GM19238 (cell line): Measurements from ENCODE around the gene TMX2.
A peak's percentile ranks its signal among the peaks of the same experiment; 100 is the strongest.
"Not testable (repeated sequence)": the region's sequence is repeated elsewhere in the genome, so short reads cannot be mapped to it uniquely, and the experiment has no call there.

Experiments used
- DNase-seq: peaks from one replicate; pipeline ENCODE4 v3.0.0; 2011; ENCODE audit warnings: low spot score; ENCODE audit not compliant: insufficient read length

Gene TMX2

GRCh38 chr11:57712256-57713150 lies at the start of gene TMX2:
TSS of gene TMX2 (plus strand) at chr11:57712593. CDS start at chr11:57712619, 26 bp downstream.
- peak; percentile 74 for DNase-seq

- no peak for DNase-seq
Measured at GRCh38 chr11:57662893-57663292, 49.5 kb upstream of the TMX2 start.

GRCh38 chr11:57663975-57664374 lies 48.4 kb upstream of the TMX2 start:
- DNase-seq = no peak

- peak; percentile 92 for DNase-seq
Measured at GRCh38 chr11:57667117-57667735, 45.2 kb upstream of the TMX2 start.

DNA sequence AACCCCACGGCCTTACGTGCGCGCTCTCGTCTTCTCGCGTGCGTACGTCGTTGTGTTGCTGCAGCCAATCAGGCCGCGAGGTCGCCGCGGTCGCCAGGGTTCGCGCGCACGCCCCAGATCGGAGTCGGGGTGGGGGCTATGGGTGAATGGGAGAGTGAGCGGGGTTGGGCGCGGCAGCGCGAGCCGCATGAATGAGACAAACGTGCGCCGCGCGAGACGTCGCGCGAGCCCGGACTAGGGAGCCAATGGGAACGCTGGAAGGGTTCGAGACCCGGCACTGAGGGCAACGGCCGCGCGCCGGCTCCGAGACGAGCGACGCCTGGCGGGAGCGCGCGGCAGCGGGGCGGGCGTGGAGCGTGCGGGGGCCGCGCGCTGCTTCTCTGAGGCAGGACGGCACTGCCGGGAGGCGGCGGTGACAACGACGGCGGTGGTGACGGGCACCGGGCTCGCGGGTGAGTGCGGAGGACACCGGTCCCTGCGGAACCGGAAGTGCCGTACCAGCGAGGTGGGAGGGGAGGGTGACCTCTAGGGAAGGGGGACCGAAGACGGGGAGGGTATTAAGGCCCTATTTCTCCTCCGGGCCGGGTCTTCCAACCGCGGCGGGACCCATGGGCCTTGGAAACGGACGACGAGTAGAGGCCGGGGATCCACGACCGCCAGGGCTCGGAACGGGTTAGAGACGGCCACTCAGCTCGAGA lies 44.5 kb upstream of the TMX2 start, which contains the start of gene ZDHHC5:
TSS of gene ZDHHC5 (plus strand) at position 379 of the 698 bp plus-strand sequence. CDS start 4,977 bp downstream, outside the sequence.
- peak; percentile 98 for DNase-seq

DNA sequence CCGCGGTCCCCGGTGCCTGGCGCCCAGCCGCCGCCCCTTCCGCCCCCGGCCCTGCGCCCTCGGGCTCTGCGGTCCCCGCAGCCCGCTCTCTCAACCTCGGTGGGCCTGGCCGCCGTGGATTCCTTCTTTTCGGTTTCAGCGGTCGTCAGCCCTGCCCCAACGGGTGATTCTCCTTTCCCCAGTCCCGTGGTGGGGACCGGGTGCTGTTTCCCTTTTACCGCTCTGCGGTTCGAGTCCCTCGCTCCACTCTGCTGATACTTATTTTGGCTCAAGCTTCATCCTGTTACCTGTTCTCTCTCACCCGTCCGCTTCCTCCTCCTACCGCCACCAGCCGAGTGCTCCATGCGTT lies 44.0 kb upstream of the TMX2 start:
- DNase-seq = no peak

DNA sequence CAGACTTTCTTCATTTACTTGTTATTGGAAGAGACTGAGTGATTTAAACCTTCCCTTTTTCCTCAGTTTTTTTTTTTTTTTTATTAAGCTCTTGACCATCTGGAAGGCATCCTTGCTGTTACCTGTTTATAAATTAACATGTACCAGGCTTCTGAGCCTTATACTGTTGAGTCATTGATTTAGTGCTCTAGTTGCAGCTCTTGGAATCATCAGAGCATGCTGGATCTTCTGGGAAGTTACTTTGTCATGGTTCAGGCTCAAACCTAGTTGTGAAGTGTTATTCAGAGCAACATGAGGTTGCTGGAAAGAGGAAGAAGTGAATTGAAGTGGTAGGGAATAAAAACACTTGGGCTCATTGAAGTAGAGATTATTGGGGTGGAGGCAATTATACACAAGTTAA lies 38.1 kb upstream of the TMX2 start:
- no peak for DNase-seq

DNA sequence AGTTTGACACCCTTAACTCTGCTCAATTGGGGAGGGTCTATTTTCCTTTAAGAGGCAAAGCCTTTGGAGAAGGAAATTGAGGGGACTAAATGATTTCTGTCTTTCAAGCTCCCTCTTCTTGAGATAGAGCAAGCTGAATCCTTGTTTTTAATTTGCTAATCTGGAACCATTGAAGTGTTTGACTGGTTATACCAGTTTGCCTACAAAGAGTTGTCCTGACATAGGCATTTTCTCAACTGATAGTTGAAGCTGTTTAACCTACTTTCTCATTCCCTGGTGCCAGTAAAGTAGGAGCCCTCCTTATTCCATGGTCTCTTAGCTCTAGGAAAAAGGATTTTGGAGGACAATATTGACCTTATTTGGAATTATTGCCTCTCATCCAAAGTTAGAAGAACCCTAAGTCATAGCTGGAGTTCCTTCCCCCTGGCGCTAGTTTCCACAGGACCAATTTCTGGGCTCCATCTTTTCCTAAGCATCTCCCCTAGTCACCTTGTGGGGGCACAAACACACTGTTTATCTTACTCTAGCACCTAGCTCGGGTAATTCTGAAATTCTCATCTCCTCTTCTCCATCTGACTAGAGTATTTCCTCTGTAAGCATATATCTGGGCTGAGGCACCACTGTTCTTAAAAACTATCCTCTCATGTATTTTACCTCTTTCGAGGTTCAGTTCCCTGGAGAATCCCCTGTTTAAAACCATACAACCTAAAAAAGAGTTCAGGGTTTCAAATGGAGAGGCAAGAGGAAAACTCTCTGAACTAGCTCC lies 37.0 kb upstream of the TMX2 start:
- DNase-seq = no peak

DNA sequence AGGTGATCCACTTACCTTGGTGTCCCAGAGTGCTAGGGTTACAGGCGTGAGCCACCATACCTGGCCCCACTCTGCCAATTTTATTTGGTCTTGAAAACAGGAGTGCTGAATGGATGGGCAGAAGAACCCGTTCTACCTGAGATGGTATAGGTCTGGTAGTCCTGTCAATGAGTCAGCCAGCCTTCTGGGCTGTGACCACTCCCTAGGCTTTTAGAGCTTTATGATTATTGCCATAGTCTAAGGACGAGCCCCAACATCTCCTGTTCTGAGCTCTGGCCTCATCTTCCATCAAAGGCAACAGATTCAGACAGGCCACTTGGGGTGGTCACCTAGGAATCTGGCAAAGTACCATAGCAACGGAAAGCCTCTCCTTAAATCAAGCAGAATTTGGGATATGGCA lies 33.0 kb upstream of the TMX2 start:
- no peak for DNase-seq

GRCh38 chr11:57680552-57680874 lies 31.9 kb upstream of the TMX2 start:
- DNase-seq = no peak

- no peak for DNase-seq
Measured at GRCh38 chr11:57681168-57681567, 31.2 kb upstream of the TMX2 start.

DNA sequence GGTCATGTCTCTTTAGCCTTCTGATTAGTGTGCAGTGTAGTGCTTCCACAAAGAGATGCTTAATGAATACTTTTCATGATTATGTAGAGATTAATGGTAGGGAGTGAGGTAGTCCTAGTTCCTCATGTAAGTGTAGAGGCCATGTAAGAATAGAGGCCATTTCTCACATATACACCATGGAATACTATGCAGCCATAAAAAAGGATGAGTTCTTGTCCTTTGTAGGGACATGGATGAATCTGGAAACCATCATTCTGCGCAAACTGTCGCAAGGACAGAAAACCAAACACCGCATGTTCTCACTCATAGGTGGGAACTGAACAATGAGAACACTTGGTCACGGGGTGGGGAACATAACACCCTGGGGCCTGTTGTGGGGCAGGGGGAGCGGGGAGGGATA lies 21.9 kb upstream of the TMX2 start:
- not testable (repeated sequence) for DNase-seq

GRCh38 chr11:57698843-57699365 lies 13.5 kb upstream of the TMX2 start:
- no peak for DNase-seq

GRCh38 chr11:57699813-57700212 lies 12.6 kb upstream of the TMX2 start:
- DNase-seq = no peak

DNA sequence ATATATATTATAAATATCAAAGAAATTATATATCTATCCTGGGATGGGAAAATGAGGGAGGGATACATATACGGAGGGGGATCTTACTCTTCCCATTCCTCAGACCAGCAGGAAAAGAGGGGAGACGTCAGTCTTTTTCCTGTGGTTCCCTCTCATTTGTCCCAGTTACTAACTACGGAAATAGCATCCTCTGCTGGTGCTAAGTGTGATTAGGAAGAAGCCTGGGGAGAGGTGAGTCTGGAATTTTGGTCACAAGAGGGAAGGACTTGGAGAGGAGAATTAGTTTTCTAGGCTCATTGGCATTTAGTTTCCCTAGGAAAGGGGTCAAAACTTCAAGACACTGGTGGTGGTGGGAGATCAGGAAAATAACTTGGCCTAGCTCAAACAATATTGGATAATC lies 12.0 kb upstream of the TMX2 start:
- no peak for DNase-seq

- no peak for DNase-seq
Measured at GRCh38 chr11:57703341-57703740, 9.1 kb upstream of the TMX2 start.

DNA sequence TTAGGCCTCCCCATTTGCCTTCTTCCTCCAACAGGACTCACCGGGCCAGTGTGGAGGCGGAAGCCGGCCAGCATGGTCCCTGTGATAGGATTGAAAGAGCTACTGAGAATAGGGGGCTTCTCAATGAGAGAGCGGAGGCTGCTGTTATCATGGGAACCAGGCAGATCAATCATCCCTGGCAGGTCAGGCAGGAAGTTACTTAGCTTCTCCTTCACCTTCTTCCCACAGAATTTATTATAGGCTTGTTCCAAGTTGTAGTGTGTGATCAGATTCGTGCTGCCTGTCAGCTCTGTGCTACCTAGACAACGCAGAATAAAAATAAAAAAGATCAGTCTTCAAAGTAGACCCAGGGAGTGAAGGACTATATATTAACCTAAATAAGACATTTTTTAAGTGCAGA lies 7.5 kb upstream of the TMX2 start:
- no peak for DNase-seq

DNA sequence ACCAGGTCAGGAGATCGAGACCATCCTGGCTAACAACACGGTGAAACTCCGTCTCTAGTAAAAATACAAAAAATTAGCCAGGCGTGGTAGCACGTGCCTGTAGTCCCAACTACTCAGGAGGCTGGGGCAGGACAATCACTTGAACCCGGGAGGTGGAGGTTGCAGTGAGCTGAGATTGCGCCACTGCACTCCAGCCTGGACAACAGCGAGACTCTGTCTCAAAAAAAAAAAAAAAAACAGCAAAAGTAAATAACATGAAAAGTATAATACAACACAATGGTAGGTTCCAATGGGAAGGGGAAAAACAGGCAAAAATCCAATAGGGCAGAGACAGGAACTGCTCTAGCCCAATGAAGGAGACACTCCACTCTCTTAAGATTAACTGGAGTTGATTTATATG lies 7.0 kb upstream of the TMX2 start:
- DNase-seq = not testable (repeated sequence)

DNA sequence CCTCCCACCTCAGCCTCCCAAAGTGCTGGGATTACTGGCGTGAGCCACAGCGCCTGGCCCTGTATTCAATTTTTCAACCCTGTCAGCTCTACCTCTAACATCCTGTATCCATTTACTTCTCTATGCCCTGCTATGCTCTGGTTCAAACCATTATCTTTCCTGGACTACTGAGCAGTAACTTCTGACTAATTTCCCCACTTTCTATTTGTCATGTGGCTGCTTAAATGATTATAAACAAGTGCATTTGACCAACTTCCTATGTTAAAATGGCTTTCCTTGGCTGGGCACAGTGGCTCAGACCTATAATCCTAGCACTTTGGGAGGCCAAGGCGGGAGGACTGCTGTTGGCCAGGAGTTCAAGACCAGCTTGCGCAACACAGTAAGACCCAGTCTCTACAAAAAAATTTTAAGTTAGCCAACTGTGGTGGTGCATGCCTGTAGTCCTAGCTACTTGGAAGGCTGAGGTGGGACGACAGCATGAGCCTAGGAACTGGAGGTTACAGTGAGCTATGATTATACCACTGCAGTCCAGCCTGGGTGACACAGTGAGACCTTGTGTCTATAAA lies 2.5 kb upstream of the TMX2 start:
- DNase-seq = no peak

GRCh38 chr11:57711414-57712255 lies 758 bp upstream of the TMX2 start, which contains the start of gene MED19:
TSS of gene MED19 (minus strand) at chr11:57712215. CDS start at chr11:57712179, 36 bp downstream.
- DNase-seq = peak; percentile 64
